Left ventricle myocardium inferior (tissue), 1 donor: Measurements from ENCODE around the gene CRIM1. TPM values are rescaled to one million over a fixed set of nuclear protein-coding genes. Genes with fewer than 3 reads are reported as not detected.

Experiments used
- DNase-seq: peaks from one replicate; pipeline ENCODE4 v3.0.0-alpha.2; 2020
- H3K27ac ChIP-seq: fragments of 200-600 bp; replicated peaks from 2 replicates; pipeline ENCODE4 v1.8.0; 2021
- H3K27me3 ChIP-seq: fragments of 200-600 bp; 2 replicates; pipeline ENCODE4 v1.8.0; 2021; ENCODE audit warnings: low read depth
- H3K36me3 ChIP-seq: fragments of 200-600 bp; 2 replicates; pipeline ENCODE4 v1.8.0; 2021
- H3K4me1 ChIP-seq: fragments of 200-600 bp; 2 replicates; pipeline ENCODE4 v1.8.0; 2021
- H3K4me3 ChIP-seq: fragments of 200-600 bp; 2 replicates; pipeline ENCODE4 v1.8.0; 2021; ENCODE audit warnings: mild to moderate bottlenecking, moderate library complexity
- H3K9me3 ChIP-seq: fragments of 200-600 bp; replicated peaks from 2 replicates; pipeline ENCODE4 v1.8.0; 2021
- intact Hi-C: fragments of 100-400 bp; cut with micrococcal nuclease; formaldehyde crosslinking; loops from one replicate; pipeline ENCODE4 v1.11.0; 2022
- total RNA-seq: library from RNA; stranded (reverse); fragmentation: NEBNext Ultra II Directional; extraction: Animal tissue kit (Norgen Biotek cat#: 25700); gene quantifications from one replicate; pipeline ENCODE4 v1.2.1, GENCODE V29; 2021
- TF ChIP-seq, protein P1 (sequence below): fragments of 200-600 bp; IDR thresholded peaks from 2 replicates; pipeline ENCODE4 v1.8.0; 2021; ENCODE audit warnings: antibody characterized with exemption, mild to moderate bottlenecking, borderline replicate concordance
- donor health status: DM: no; HTN: yes; CAD: no; lungs with severe emphysema.

CRIM1 gene
- total RNA-seq, 1 donor from 2014 or later, result 45.6 TPM

DNA sequence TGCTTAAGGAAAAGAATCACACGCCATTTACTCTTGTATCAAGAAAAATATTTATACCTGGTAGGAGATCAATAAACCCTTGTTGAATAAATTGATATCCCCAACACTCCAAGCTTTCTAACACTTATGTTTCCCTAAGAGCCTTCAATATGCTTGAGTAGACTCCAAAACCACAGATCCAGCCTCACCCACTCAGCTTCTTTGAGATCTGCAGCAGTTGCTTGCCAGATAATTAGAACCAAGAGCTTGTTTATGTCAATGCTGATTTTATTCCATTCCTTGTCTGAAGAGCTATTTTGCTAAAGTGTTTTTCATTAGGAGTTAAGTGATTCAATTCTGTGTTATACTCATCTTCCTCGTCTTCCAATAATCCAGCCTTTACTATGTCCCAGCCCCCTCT, 26.3 kb upstream of the CRIM1 start:
- TF ChIP-seq, protein P1, sequence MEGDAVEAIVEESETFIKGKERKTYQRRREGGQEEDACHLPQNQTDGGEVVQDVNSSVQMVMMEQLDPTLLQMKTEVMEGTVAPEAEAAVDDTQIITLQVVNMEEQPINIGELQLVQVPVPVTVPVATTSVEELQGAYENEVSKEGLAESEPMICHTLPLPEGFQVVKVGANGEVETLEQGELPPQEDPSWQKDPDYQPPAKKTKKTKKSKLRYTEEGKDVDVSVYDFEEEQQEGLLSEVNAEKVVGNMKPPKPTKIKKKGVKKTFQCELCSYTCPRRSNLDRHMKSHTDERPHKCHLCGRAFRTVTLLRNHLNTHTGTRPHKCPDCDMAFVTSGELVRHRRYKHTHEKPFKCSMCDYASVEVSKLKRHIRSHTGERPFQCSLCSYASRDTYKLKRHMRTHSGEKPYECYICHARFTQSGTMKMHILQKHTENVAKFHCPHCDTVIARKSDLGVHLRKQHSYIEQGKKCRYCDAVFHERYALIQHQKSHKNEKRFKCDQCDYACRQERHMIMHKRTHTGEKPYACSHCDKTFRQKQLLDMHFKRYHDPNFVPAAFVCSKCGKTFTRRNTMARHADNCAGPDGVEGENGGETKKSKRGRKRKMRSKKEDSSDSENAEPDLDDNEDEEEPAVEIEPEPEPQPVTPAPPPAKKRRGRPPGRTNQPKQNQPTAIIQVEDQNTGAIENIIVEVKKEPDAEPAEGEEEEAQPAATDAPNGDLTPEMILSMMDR, result no peak
- Histone ChIP-seq H3K27me3 (peaks cover 9% of the 10 kb centered on the region), H3K36me3 (no peaks in the 10 kb centered on the region), H3K4me3 (no peak overlapping the region), H3K27ac (no peak overlapping the region), H3K9me3 (peaks cover 4% of the 10 kb centered on the region), H3K4me1 (no peaks in the 10 kb centered on the region)
- DNase-seq, result no peak
- intact Hi-C loops, result no loop called here

DNA sequence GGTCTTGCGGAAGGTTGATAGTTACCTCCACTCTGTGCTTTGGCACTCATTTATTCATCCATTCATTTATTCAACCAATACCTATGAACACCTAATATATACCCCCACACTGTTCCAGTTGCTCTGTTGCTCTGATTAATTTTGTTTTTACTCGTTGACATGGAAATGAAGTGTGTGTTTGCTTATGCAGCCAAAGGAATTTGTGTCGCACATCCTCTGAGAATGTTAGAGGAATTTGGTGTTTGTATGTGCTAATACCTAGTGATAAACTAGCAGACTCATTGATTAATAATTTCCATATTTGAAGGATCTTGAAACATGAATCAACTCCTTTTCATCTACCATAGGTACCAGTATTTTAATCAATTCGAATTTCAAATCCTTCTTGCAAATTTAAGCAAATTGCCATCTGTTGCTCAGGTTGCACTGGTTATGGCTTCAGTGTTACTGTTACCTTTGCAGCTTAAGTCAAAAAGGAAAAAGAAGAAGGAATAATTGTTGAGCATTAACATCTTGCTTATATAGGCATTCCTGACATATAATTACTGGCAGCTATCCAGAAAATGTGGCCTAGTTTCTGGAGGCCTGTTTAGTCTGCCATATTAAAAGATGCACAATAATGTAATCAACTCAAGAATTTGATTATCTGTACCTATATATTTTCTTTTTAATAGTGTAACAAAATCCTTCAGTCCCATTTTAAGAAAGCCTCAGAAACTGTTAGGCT, 25.7 kb upstream of the CRIM1 start:
- intact Hi-C loops, result no loop called here
- Histone ChIP-seq H3K4me3 (no peak overlapping the region), H3K4me1 (no peaks in the 10 kb centered on the region), H3K36me3 (no peaks in the 10 kb centered on the region), H3K9me3 (peaks cover 4% of the 10 kb centered on the region), H3K27me3 (peaks cover 9% of the 10 kb centered on the region), H3K27ac (no peak overlapping the region)
- no peak for DNase-seq
- TF ChIP-seq, protein P1, result no peak

DNA sequence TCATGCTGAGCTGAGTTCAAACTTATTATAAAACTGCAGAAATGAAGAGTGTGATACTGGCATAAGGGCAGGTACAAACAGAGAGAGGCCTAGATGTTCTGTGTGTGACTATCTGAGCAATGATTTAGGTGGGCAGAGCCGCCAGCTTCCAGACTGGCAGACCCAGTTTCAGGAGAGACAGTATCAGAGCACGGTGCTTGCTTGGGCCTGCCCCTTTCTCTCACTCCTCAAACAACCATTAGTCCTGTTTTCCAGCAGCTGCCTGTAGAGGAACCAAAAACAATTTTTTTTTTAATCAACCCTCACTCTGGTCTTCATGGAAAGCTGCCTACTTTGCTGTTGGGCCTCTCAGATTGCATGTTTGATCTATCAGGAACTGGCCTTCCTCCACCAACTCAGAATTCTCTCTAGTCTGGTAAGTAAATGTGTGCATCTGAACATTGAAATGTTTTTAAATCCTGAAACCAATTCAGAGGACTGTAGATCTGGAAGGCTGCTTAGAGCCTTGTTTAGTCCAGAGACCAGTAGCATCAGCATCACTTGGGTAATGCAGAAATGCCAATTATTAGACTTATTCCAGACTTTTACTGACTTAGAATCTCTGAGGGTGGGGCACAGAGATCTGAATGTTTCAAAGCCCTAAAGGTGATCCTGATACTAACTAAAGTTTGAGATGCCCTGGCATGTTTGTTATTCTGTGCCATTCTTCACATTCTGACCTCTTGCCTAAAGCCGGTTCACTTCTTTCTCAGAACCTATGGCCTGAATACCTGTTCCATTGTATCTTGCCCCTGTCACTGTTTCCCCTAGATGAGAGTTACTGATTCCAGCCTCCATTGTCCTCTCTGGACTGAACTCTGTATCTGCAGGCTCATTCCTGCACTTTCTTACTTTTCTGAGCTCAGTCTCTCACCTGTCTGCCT, 24.8 kb upstream of the CRIM1 start:
- intact Hi-C loops, result no loop called here
- peaks cover 9% of the 10 kb centered on the region for H3K27me3 ChIP-seq
- peaks cover 4% of the 10 kb centered on the region for H3K9me3 ChIP-seq
- TF ChIP-seq, protein P1, result no peak
- H3K4me3 ChIP-seq, result no peak overlapping the region
- no peak overlapping the region for H3K27ac ChIP-seq
- H3K4me1 ChIP-seq, result no peaks in the 10 kb centered on the region
- no peaks in the 10 kb centered on the region for H3K36me3 ChIP-seq
- no peak for DNase-seq

DNA sequence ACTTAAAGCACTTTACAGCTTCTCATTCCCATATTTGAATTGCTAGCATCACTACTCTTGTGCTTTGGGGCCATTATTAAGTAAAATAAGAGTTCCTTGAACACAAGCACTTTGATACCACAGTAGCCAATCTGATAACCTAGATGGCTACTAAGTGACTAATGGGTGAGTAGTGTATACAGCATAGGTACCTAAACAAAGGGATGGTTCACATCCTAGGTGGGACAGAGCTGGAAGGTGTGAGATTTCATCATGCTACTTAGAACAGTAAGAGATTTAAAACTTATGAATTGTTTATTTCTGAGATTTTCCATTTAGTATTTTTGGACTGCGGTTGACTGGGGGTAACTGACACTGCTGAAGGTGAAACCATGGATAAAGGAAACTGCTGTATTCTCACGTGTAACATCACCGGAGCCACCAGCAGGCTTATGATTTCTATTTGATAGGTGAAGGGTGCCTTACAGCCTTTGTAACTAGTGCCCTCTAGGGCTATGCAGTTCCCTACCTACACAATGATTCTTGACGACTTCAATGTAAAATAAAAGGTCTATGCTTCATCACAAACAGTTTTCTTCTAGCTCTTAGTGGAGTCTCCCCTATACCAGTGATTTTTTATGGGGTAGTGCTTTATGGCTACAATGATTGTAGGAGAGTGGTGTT, 22.1 kb upstream of the CRIM1 start:
- Histone ChIP-seq H3K27me3 (peaks cover 18% of the 10 kb centered on the region), H3K9me3 (no peaks in the 10 kb centered on the region), H3K4me3 (no peak overlapping the region), H3K4me1 (no peaks in the 10 kb centered on the region), H3K27ac (no peak overlapping the region), H3K36me3 (no peaks in the 10 kb centered on the region)
- intact Hi-C loops, result no loop called here
- TF ChIP-seq, protein P1, result no peak
- no peak for DNase-seq

DNA sequence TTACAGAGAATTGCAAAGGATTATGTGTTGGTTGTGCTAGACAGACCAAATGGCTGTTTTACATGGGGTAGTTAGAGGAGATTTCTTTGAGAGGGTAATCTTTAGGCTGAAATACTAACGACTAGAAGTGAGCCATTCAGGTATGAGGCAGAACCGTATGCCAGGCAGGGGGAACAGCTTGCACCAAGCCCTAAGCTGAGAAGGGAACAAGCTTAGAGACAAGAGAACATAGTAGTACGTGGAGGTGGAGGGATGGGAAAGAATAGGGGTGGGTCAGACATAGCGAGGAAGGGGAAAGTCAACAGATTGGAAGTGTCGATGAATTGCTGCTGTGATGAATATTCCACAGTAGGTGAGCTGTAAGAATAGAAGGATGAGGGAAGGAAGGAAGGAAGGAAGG, 20.0 kb upstream of the CRIM1 start:
- intact Hi-C loops, result no loop called here

More for the DNA sequence above, 20.0 kb upstream of the CRIM1 start:
- no peaks in the 10 kb centered on the region for H3K4me1 ChIP-seq
- no peaks in the 10 kb centered on the region for H3K36me3 ChIP-seq
- TF ChIP-seq, protein P1, result no peak
- no peak overlapping the region for H3K4me3 ChIP-seq
- no peak overlapping the region for H3K27ac ChIP-seq
- no peak for DNase-seq
- H3K27me3 ChIP-seq, result peaks cover 18% of the 10 kb centered on the region
- no peaks in the 10 kb centered on the region for H3K9me3 ChIP-seq
